ENCODE results near the gene PLLP. TPM values are rescaled to one million over a fixed set of nuclear protein-coding genes. Genes with fewer than 3 reads are reported as not detected.

The PLLP gene
- total RNA-seq, 1 donor from 2014 or later: 0.30 TPM

- peaks cover 5% of the 10 kb centered on the region for H3K9me3 Mint-ChIP-seq (ENCODE audit: unreplicated experiment)
- peaks cover 56% of the 10 kb centered on the region for H3K36me3 Mint-ChIP-seq (ENCODE audit: unreplicated experiment)
- DNase-seq (ENCODE audit: extremely low spot score, unreplicated experiment): no peak
- TF ChIP-seq CTCF (IDR thresholded peaks at IDR 0.05): no peak
- no peaks in the 10 kb centered on the region for H3K27me3 Mint-ChIP-seq (ENCODE audit: unreplicated experiment)
- no peak overlapping the region for H3K4me3 Mint-ChIP-seq (ENCODE audit: unreplicated experiment)
- no peak overlapping the region for H3K27ac Mint-ChIP-seq (ENCODE audit: unreplicated experiment)
- no peaks in the 10 kb centered on the region for H3K4me1 Mint-ChIP-seq (ENCODE audit: unreplicated experiment)
Measured at GRCh38 chr16:57231821-57232350, 52.6 kb downstream of the PLLP start.

- TF ChIP-seq CTCF (IDR thresholded peaks at IDR 0.05): no peak
- DNase-seq (ENCODE audit: extremely low spot score, unreplicated experiment): no peak
- Mint-ChIP-seq H3K36me3 (ENCODE audit: unreplicated experiment) (peaks cover 52% of the 10 kb centered on the region), H3K4me1 (ENCODE audit: unreplicated experiment) (no peaks in the 10 kb centered on the region), H3K27ac (ENCODE audit: unreplicated experiment) (no peak overlapping the region), H3K27me3 (ENCODE audit: unreplicated experiment) (no peaks in the 10 kb centered on the region), H3K4me3 (ENCODE audit: unreplicated experiment) (no peak overlapping the region), H3K9me3 (ENCODE audit: unreplicated experiment) (no peaks in the 10 kb centered on the region)
Measured at GRCh38 chr16:57229079-57229478, 55.4 kb downstream of the PLLP start.

GRCh38 chr16:57226701-57227621 lies 57.5 kb downstream of the PLLP start:
- no peak for TF ChIP-seq CTCF (IDR thresholded peaks at IDR 0.05)
- Mint-ChIP-seq H3K27me3 (ENCODE audit: unreplicated experiment) (no peaks in the 10 kb centered on the region), H3K27ac (ENCODE audit: unreplicated experiment) (no peak overlapping the region), H3K4me3 (ENCODE audit: unreplicated experiment) (no peak overlapping the region), H3K4me1 (ENCODE audit: unreplicated experiment) (no peaks in the 10 kb centered on the region), H3K9me3 (ENCODE audit: unreplicated experiment) (no peaks in the 10 kb centered on the region), H3K36me3 (ENCODE audit: unreplicated experiment) (peaks cover 53% of the 10 kb centered on the region)
- no peak for DNase-seq (ENCODE audit: extremely low spot score, unreplicated experiment)

GRCh38 chr16:57225978-57226377 lies 58.5 kb downstream of the PLLP start:
- H3K4me3 Mint-ChIP-seq (ENCODE audit: unreplicated experiment): no peak overlapping the region
- no peaks in the 10 kb centered on the region for H3K4me1 Mint-ChIP-seq (ENCODE audit: unreplicated experiment)
- DNase-seq (ENCODE audit: extremely low spot score, unreplicated experiment): no peak
- no peak overlapping the region for H3K27ac Mint-ChIP-seq (ENCODE audit: unreplicated experiment)
- TF ChIP-seq CTCF (IDR thresholded peaks at IDR 0.05): no peak
- H3K9me3 Mint-ChIP-seq (ENCODE audit: unreplicated experiment): no peaks in the 10 kb centered on the region
- H3K36me3 Mint-ChIP-seq (ENCODE audit: unreplicated experiment): peaks cover 55% of the 10 kb centered on the region
- no peaks in the 10 kb centered on the region for H3K27me3 Mint-ChIP-seq (ENCODE audit: unreplicated experiment)

GRCh38 chr16:57224651-57225335 lies 59.7 kb downstream of the PLLP start:
- no peak for DNase-seq (ENCODE audit: extremely low spot score, unreplicated experiment)
- Mint-ChIP-seq H3K27me3 (ENCODE audit: unreplicated experiment) (no peaks in the 10 kb centered on the region), H3K27ac (ENCODE audit: unreplicated experiment) (no peak overlapping the region), H3K4me1 (ENCODE audit: unreplicated experiment) (no peaks in the 10 kb centered on the region), H3K9me3 (ENCODE audit: unreplicated experiment) (no peaks in the 10 kb centered on the region), H3K4me3 (ENCODE audit: unreplicated experiment) (no peak overlapping the region), H3K36me3 (ENCODE audit: unreplicated experiment) (peaks cover 56% of the 10 kb centered on the region)
- TF ChIP-seq CTCF (IDR thresholded peaks at IDR 0.05): no peak
